Kidney (tissue), 14 donors: ENCODE measurements around the gene DLX3. TPM values are rescaled to one million over a fixed set of nuclear protein-coding genes. Genes with fewer than 3 reads are reported as not detected.

Source experiments
- DNase-seq, 5 donors: peaks; one replicate each; pipeline ENCODE4 v3.0.0-alpha.2; 2013 to 2020
- FAIRE-seq: peaks from 2 replicates; lab custom pipeline; 2012; peaks lifted over from hg19 to GRCh38; lab: Jason Lieb, UNC
- H3K27ac ChIP-seq, 2 donors: one replicate each; pipeline ENCODE4 v1.7.0; 2013; ENCODE audit warnings: low read depth in 2 of 2, low read length in 2 of 2, inconsistent platforms in 1 of 2
- H3K27me3 ChIP-seq: one replicate; pipeline ENCODE4 v1.7.1; 2013; ENCODE audit warnings: low read length, inconsistent platforms; ENCODE audit not compliant: control insufficient read depth, insufficient read depth
- H3K36me3 ChIP-seq, 3 donors: one replicate each; pipeline versions ENCODE4 v1.7.0 to v1.7.1; 2013; ENCODE audit warnings: low read length in 3 of 3, control low read depth in 1 of 3, inconsistent platforms in 1 of 3; ENCODE audit not compliant: insufficient read depth in 3 of 3, control insufficient read depth in 2 of 3
- H3K4me1 ChIP-seq, 3 donors: one replicate each; pipeline versions ENCODE4 v1.7.0 to v1.7.1; 2013; ENCODE audit warnings: low read length in 3 of 3, inconsistent platforms in 1 of 3, low read depth in 1 of 3; ENCODE audit not compliant: control insufficient read depth in 2 of 3, insufficient read depth in 2 of 3
- H3K4me3 ChIP-seq, 3 donors: one replicate each; pipeline versions ENCODE4 v1.7.0 to v1.8.1; 2013; ENCODE audit warnings: low read length in 3 of 3, control low read depth in 1 of 3, inconsistent platforms in 1 of 3
- H3K9ac ChIP-seq, 3 donors: one replicate each; pipeline versions ENCODE4 v1.7.0 to v1.7.1; 2013; ENCODE audit warnings: low read length in 3 of 3, control low read depth in 1 of 3, inconsistent platforms in 1 of 3
- H3K9me3 ChIP-seq, 3 donors: one replicate each; pipeline versions ENCODE4 v1.7.0 to v1.7.1; 2013; ENCODE audit warnings: low read length in 3 of 3, control low read depth in 1 of 3, inconsistent platforms in 1 of 3; ENCODE audit not compliant: control insufficient read depth in 2 of 3, insufficient read depth in 1 of 3
- intact Hi-C: fragments of 100-400 bp; cut with DNase I; formaldehyde crosslinking; loops from one replicate; pipeline ENCODE4 v1.11.1; 2022
- polyA plus RNA-seq: library from polyadenylated mRNA; stranded (reverse); fragments of 350-450 nt; fragmentation: Illumina TruSeq; extraction: RNeasy Lipid Tissue Mini Kit (QIAGEN cat#74804); gene quantifications from one replicate; pipeline ENCODE4 v1.2.3, GENCODE V29; 2014; ENCODE audit warnings: low read depth, low replicate concordance; ENCODE audit not compliant: insufficient read depth
- total RNA-seq: library from RNA; stranded (reverse); fragmentation: NEBNext Ultra II Directional; extraction: Animal tissue kit (Norgen Biotek cat#: 25700); gene quantifications from one replicate; pipeline ENCODE4 v1.2.1, GENCODE V29; 2021
- TF ChIP-seq, protein P1 (sequence below): IDR thresholded peaks from 3 replicates; pipeline ENCODE4 v1.5.1; 2012; ENCODE audit warnings: mild to moderate bottlenecking, moderate library complexity, borderline replicate concordance; ENCODE audit not compliant: insufficient read depth; ENCODE audit errors: extremely low read depth
- donor health status: control.
- donor health status: control.
- donor health status: control.
- donor health status: control.
- donor health status: control.
- donor health status: DM: yes; HTN: yes; CAD: no.
- donor health status: Normal renal cell carcinoma (clear cell type).

DLX3 gene
- total and polyA plus RNA-seq, 2 donors from 2014 or later, result 0.41 to 0.47 TPM

DNA sequence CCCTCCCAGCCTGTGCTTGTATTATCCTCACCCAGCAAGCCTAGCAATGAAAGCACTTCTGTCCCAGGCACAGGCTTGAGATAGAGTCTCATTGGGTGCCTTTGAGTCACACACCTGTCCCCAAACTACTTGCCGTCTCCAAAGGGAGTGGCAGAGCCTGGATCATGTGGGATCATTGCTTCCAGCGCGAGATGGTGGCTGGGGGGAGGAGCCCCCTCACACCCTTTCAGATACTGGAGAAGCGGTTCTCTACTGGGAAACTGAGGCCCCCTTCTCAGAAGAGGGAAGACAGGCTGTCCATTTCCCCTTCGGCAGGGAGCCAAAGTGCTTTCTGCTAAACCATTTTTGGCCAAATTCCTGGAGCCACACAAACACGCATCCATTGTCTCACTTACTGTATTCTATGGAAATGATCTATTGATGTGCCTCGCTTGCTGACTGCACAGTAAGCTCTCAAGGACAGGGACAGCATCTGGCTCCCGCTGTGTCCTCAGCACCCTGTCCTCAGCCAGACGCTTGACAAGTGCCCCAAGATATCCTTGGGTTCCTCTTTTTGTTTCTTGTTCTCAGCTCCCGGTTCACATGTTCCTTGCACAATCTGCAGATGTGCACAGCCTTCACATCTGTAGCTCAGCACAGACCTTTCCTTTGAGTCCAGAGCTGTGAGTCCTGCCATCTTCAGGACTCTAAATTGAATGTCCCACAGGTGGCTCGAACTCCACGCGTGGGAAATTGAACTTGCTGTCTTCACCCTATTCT is 26.0 kb upstream of the DLX3 start:
- no peaks in the 10 kb centered on the region for H3K27me3 ChIP-seq
- no peak overlapping the region for H3K9ac ChIP-seq
- H3K36me3 ChIP-seq, result no peaks in the 10 kb centered on the region
- H3K9me3 ChIP-seq, result no peaks in the 10 kb centered on the region
- TF ChIP-seq, protein P1, sequence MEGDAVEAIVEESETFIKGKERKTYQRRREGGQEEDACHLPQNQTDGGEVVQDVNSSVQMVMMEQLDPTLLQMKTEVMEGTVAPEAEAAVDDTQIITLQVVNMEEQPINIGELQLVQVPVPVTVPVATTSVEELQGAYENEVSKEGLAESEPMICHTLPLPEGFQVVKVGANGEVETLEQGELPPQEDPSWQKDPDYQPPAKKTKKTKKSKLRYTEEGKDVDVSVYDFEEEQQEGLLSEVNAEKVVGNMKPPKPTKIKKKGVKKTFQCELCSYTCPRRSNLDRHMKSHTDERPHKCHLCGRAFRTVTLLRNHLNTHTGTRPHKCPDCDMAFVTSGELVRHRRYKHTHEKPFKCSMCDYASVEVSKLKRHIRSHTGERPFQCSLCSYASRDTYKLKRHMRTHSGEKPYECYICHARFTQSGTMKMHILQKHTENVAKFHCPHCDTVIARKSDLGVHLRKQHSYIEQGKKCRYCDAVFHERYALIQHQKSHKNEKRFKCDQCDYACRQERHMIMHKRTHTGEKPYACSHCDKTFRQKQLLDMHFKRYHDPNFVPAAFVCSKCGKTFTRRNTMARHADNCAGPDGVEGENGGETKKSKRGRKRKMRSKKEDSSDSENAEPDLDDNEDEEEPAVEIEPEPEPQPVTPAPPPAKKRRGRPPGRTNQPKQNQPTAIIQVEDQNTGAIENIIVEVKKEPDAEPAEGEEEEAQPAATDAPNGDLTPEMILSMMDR, result no peak
- no peak overlapping the region for H3K4me3 ChIP-seq
- FAIRE-seq (no peak), DNase-seq (no peak)
- intact Hi-C loops, result loop anchor here (10.0 kb wide), 1 partner anchor 64 kb away; no protein-coding TSS in a partner anchor
- peaks cover 0 to 2% (median 0%) of the 10 kb centered on the region in 3 donors for H3K4me1 ChIP-seq
- no peak overlapping the region for H3K27ac ChIP-seq

- Histone ChIP-seq H3K27ac (no peak overlapping the region), H3K9me3 (peaks cover 0 to 4% (median 0%) of the 10 kb centered on the region in 3 donors), H3K4me3 (no peak overlapping the region), H3K36me3 (no peaks in the 10 kb centered on the region), H3K27me3 (no peaks in the 10 kb centered on the region), H3K4me1 (peaks cover 0 to 2% (median 0%) of the 10 kb centered on the region in 3 donors), H3K9ac (no peak overlapping the region)
- intact Hi-C loops, result no loop called here
- DNase-seq, result no peak
- no peak for FAIRE-seq
- TF ChIP-seq, protein P1, result no peak
Observed at GRCh38 chr17:50018909-50019308, 23.9 kb upstream of the DLX3 start.

DNA sequence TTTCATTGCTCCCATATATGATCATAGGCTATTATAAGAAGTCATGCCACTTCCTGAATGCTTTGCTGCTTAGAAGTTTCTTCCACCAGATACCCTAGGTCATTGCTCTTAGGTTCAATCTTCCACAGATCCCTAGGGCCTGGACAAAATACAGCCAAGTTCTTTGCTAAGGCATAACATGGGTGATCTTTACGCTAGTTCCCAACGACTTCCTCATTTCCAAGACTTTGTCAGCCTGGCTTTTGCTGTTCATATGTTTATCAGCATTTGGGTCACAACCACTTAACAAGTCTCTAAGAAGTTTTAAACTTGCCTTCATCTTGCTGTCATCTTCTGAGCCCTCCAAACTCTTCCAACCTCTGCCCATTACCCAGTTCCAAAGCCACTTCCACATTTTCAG is 20.1 kb upstream of the DLX3 start:
- DNase-seq (no peak), FAIRE-seq (no peak)
- H3K27ac ChIP-seq, result no peak overlapping the region
- H3K4me1 ChIP-seq, result no peaks in the 10 kb centered on the region
- H3K9ac ChIP-seq, result no peak overlapping the region
- H3K27me3 ChIP-seq, result no peaks in the 10 kb centered on the region
- TF ChIP-seq, protein P1, result no peak
- peaks cover 0 to 15% (median 0%) of the 10 kb centered on the region in 3 donors for H3K9me3 ChIP-seq
- intact Hi-C loops, result no loop called here
- H3K4me3 ChIP-seq, result no peak overlapping the region
- no peaks in the 10 kb centered on the region for H3K36me3 ChIP-seq
